Stimulated activated CD4-positive, alpha-beta T cell treated with anti-CD3 and anti-CD28 coated beads, Interleukin-2, amount 100 ng/mL, for 24 hours (primary cell): ENCODE measurements around the gene MMP17.

Source experiments
- DNase-seq, 2 donors: peaks; one replicate each; pipeline ENCODE4 v3.0.0-alpha.2; 2020

Gene MMP17

GRCh38 chr12:131827961-131828534, at the start of gene MMP17:
Gene MMP17, plus strand, starts transcription at chr12:131828393. Its CDS starts 102 bp downstream, at chr12:131828495.
- DNase-seq: peak; percentile 48 to 49

GRCh38 chr12:131779027-131779426, 49.2 kb upstream of the MMP17 start:
- no peak for DNase-seq

GRCh38 chr12:131782061-131782460, 46.1 kb upstream of the MMP17 start:
- no peak for DNase-seq

GRCh38 chr12:131783915-131784541, 44.2 kb upstream of the MMP17 start:
- DNase-seq: no peak

- DNase-seq: no peak
These were observed 43.1 kb upstream of the MMP17 start for GRCh38 chr12:131784909-131785762.

- no peak for DNase-seq
These were observed 42.3 kb upstream of the MMP17 start for GRCh38 chr12:131785763-131786330.

GRCh38 chr12:131786331-131786730, 41.9 kb upstream of the MMP17 start:
- no peak for DNase-seq

- no peak for DNase-seq
These were observed 41.0 kb upstream of the MMP17 start for GRCh38 chr12:131787143-131787660.

GRCh38 chr12:131788070-131788469, 40.1 kb upstream of the MMP17 start:
- DNase-seq: no peak

- DNase-seq: no peak
These were observed 38.6 kb upstream of the MMP17 start for GRCh38 chr12:131789638-131790037.

GRCh38 chr12:131793243-131794022, 34.8 kb upstream of the MMP17 start:
- DNase-seq: no peak

GRCh38 chr12:131794061-131794460, 34.1 kb upstream of the MMP17 start:
- DNase-seq: no peak

- DNase-seq: no peak
These were observed 33.6 kb upstream of the MMP17 start for GRCh38 chr12:131794573-131794972.

- no peak for DNase-seq
These were observed 33.1 kb upstream of the MMP17 start for GRCh38 chr12:131795064-131795463.

GRCh38 chr12:131795690-131796410, 32.3 kb upstream of the MMP17 start:
- no peak for DNase-seq

GRCh38 chr12:131796411-131796736, 31.8 kb upstream of the MMP17 start:
- no peak for DNase-seq

GRCh38 chr12:131796754-131797587, 31.2 kb upstream of the MMP17 start:
- DNase-seq: no peak

GRCh38 chr12:131797588-131797934, 30.6 kb upstream of the MMP17 start:
- no peak for DNase-seq

- DNase-seq: no peak
These were observed 29.0 kb upstream of the MMP17 start for GRCh38 chr12:131799195-131799594.

- no peak for DNase-seq
These were observed 28.2 kb upstream of the MMP17 start for GRCh38 chr12:131799828-131800593.
